HG03460 (cell line): Measurements from ENCODE around the gene PDE6B.
"Not testable (repeated sequence)": the region's sequence is repeated elsewhere in the genome, so short reads cannot be mapped to it uniquely, and the experiment has no call there.

ENCODE experiments used
- ATAC-seq: cut with Tn5 transposase; IDR thresholded peaks from one replicate; pipeline ENCODE4 v1.9.1; 2021; ENCODE audit not compliant: unreplicated experiment

Gene PDE6B

GRCh38 chr4:624705-625590 lies at the start of gene PDE6B:
Gene PDE6B (plus strand): TSS chr4:625573. CDS start chr4:625627, 54 bp downstream.
- ATAC-seq = no peak

DNA sequence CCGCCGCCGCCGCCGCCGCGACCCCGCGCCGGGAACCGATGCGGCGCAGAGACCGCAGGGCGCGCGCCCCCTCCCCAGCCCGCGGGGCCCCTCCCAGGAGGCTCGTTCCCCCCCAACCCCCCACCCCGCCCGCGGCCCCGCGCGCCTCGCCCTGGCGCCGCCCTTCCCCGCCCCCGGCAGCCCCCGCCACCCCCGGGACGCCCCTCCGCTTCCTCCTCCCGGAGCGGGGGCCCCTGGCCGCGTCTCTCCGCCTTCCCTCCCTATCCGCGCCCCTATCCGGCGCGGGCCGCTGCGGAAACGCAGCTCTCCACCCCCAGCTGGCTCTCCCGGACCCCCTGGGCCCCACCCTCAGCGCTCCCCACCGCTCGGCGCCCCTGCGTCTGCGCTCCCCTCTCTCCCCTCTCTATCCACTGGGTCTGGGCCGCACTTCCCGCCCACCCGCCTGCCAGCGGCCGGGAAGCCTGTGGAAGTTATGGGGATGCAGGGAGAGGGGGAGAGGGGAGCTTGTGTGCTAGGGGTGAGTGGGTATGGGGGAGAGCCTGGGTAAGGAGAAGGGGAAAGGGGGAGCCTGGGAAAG lies 49.0 kb upstream of the PDE6B start, which contains the start of gene TMEM271:
TSS of gene TMEM271 (minus strand) at position 51 of the 577 bp plus-strand sequence. CDS start 233 bp downstream, outside the sequence.
- no peak for ATAC-seq

DNA sequence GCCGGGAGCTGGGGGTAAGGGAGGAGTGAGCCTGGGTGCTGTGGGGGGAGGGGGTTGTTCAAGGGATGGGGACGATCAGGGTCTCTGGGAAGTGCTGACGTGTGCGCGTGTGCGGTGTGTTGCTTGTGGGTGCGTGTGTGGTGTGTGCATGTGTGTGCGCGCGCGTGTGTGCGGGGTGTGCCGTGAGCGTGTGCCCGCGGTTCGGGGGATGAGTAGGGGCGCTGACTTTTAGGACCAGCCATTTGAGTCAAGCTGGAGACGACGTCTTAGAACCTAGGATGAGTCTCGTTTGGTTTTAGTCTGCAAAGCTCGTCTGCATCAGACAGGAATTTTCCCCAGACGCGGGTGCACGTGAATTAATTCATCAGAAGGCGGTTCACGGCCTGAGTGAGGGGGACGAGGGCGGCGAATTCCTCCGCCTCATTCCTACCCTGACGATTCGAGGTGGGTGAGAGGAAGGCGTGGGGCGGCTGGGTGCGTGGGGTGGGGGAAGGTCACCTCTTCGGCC lies 48.3 kb upstream of the PDE6B start:
- no peak for ATAC-seq

DNA sequence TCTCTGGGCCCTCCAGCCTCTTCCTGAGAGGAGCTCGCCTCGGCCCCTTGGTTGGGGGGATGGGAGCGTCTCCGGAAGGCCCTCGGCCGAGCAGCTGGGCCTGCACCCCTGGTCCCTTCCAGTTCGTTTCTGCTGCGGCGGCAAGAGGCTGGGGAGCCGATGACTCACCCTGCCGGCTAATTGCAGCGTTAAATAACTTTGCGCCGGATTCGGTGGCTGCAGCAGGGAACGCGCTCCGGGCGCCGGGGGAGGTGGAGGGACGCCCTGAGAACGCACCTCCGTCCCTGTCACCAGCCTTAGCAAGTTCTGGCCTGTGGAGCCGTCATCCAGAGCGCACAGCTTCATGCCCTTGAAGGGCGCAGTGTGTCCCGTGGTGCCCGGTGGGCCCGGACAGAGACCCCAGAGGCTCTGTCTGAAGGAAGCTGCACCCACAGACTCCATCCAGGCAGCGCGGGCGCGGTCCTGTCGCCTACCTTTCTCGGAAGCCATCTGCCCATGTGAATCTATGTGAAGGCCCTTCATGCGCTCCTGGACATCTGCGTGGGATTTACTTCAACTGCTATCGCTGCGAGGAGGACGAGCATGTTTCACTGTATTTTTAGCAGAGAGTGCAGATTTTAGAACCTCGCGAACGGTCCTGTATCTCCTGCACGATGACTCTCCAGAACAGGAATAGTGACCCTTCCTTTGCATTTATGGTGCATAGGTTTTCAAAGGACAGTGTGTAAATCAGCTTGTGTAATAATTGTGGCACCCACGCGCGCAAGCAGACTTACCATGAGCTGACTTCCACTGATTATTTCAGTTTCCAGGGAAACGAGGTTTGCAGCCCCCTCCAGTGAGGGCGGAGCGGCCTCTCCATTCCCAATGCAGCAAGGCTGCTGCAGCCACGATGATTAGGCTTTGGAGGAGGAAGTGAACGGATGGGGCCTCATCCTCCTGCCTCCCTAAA lies 47.6 kb upstream of the PDE6B start:
- ATAC-seq = no peak

DNA sequence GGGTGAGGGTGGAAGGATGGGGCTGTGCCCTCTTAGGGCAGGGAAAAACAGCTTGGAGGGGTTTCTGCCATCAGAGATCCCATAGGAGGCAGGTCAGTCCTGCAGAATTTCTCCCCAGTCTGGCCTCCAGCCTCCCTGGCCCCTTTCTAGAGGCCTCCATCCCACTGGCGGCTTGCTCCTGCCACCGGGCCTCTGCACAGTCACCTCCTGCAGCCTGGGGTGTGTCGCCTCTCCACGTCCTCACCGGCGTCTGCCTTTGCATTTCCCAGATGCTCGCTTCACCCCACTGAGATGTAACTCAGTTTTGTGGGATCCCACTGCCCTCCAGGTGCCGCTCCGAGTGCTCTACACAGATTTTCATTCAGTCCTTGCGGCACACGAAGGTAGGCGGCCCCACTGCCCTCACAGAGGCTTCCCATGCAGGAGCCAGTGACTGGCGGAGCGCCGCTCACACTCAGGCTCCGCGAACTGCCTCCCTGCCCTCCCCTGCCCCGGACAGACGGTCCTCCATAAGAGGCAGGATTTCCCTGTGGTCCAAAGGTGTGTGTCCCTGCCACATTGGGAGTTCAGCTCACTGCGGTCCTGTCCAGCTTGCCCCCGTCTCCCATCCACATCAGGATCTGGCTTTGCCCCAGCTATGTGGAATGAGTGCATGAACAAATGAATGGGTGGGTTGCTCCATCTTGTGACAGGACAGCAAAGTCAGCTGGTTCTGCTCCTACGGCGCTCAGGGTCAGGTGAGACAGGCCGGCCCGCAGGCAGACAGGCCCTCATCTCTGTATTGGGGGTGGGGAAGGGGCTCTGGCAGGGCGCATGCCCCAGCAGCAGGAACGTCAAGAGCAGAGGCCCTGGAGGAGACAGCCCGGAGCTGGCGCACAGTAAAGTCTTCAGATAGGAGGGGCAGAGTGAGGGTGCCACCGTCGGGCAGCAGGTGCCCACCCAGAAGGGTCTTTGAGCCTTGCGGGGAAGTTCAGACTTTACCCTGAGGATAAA lies 46.6 kb upstream of the PDE6B start:
- no peak for ATAC-seq

DNA sequence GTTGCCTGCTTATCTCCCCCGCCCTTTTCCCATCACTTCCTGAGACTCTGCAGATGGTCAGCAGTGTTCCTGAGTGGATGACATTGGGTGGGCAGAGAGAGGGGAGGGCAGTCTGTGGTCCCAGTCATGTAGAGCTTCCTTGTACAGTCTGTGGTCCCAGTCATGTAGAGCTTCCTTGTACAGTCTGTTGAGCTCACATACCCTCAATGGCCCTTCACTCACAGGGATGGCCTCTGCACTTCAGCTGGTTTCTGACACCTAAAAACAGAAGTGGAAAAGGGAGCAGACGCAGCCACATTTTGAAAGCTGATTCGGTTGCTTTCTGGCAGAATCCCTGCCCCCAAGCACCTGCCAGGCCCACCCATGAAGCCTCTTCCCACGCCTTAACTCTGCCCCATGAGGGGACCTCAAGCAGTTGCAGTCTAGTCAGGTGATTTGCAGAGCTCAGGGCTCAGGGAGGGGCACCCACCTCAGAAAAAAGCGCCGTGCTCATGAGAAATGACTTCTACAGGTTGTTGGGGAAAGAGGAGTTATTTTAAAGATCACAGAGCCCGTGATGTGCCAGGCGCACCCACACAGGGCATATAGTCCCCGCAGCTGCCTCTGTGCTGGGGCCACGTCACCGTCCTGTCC lies 45.7 kb upstream of the PDE6B start:
- ATAC-seq = no peak

DNA sequence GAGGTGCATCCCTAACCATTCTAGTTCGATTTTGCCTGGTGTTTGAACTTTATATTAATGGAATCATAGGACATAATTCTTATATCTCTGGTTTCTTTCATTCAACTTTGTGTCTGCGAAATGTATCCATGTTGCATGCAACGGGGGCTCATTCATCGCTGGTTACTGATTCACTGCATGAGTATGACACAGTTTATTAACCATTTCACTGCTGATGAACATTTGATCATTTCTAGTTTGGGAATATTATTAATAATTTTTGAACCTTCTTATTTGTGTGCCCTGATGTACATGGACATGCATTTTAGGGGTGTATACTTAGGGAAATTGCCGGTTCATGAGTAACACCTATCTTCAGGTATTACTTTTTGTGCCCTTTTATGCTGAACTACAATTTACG lies 44.2 kb upstream of the PDE6B start:
- no peak for ATAC-seq

- ATAC-seq = no peak
Observed at GRCh38 chr4:581753-582361, 43.5 kb upstream of the PDE6B start.

GRCh38 chr4:583820-584219 lies 41.6 kb upstream of the PDE6B start:
- no peak for ATAC-seq

- ATAC-seq = no peak
Observed at GRCh38 chr4:587671-588350, 37.6 kb upstream of the PDE6B start.

- no peak for ATAC-seq
Observed at GRCh38 chr4:588351-588849, 37.0 kb upstream of the PDE6B start.

- ATAC-seq = no peak
Observed at GRCh38 chr4:589219-589963, 36.0 kb upstream of the PDE6B start.

GRCh38 chr4:590313-590841 lies 35.0 kb upstream of the PDE6B start:
- no peak for ATAC-seq

- not testable (repeated sequence) for ATAC-seq
Observed at GRCh38 chr4:592178-592577, 33.2 kb upstream of the PDE6B start.

- ATAC-seq = no peak
Observed at GRCh38 chr4:592825-593520, 32.4 kb upstream of the PDE6B start.

DNA sequence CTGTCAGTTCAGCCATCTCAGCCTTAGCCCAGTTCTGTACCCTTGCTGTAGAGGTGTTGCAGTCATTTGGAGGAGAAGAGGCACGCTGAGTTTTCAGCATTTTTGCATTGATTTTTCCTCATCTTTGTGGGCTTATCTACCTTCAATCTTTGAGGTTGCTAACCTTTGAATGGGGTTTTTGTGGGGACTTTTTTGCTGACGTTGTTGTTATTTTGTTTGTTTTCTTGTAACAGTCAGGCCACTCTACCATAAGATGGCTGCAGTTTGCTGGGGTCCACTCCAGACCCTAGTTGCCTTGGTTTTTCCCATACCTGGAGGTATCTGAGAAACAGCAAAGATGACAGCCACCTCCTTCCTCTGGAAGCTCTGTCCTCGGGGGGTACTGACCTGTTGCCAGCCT lies 26.4 kb upstream of the PDE6B start:
- no peak for ATAC-seq

GRCh38 chr4:600166-600565 lies 25.2 kb upstream of the PDE6B start:
- ATAC-seq = no peak
